Measurements from ENCODE around the gene BOD1L1. TPM values are rescaled to one million over a fixed set of nuclear protein-coding genes. Genes with fewer than 3 reads are reported as not detected.

BOD1L1 gene
- total RNA-seq, 6 donors from 2014 or later: 33.1 to 88.0 (median 37.9) TPM

DNA sequence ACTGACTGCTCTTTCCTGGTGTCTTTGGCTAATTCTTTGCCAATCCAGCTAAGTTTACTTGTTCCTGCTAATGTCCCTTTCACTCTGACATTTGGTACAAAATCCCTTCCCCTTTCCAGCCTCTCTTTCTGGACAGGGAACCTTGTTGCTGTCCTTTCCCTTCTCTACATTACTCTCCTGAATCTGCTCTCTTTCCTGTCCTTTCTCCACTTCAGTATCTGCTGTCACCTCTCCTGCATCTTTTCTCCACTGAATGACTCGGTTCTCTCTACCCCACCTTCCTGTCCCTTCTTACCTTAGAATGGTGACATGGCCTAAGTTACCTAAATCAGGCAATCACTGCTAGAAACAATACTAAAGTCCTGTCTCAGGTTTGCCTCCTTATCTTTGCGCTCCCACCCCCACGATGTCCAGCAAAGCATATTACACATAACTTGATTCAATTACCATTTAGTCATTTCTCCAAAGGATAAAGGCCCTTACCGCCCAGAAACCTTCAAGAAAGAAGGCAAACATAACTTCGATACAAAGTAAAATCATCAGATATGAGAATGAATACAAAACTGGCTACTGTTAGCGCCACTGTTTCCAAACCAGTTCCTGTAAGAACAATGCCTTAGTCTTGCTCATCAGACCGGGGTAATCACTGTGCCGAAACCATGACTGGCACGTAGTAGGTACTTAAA is 890 bp downstream of the BOD1L1 start:
- H3K27me3 ChIP-seq: no peaks in the 10 kb centered on the region
- ATAC-seq (ENCODE audit: low FRiP score in 2 of 2): no peak
- H3K4me3 ChIP-seq: peak overlapping the region; percentile 82 to 97 (median 91)
- H3K36me3 ChIP-seq: no peaks in the 10 kb centered on the region
- 1 to 3% methylated on average over 8 to 9 of the region's 9 CpGs for WGBS, 2 donors
- peak overlapping the region; percentile 38 to 98 (median 96) for H3K27ac ChIP-seq
- DNase-seq: no peak
- TF ChIP-seq EP300 (IDR thresholded peaks at IDR 0.05) (no peak), POLR2AphosphoS5 (IDR thresholded peaks at IDR 0.05) (no peak), POLR2A (IDR thresholded peaks at IDR 0.05) (no peak)
- TF ChIP-seq, protein P1, sequence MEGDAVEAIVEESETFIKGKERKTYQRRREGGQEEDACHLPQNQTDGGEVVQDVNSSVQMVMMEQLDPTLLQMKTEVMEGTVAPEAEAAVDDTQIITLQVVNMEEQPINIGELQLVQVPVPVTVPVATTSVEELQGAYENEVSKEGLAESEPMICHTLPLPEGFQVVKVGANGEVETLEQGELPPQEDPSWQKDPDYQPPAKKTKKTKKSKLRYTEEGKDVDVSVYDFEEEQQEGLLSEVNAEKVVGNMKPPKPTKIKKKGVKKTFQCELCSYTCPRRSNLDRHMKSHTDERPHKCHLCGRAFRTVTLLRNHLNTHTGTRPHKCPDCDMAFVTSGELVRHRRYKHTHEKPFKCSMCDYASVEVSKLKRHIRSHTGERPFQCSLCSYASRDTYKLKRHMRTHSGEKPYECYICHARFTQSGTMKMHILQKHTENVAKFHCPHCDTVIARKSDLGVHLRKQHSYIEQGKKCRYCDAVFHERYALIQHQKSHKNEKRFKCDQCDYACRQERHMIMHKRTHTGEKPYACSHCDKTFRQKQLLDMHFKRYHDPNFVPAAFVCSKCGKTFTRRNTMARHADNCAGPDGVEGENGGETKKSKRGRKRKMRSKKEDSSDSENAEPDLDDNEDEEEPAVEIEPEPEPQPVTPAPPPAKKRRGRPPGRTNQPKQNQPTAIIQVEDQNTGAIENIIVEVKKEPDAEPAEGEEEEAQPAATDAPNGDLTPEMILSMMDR (IDR thresholded peaks at IDR 0.05): no peak
- H3K4me1 ChIP-seq: peaks cover 20 to 38% (median 23%) of the 10 kb centered on the region in 4 donors
- no peaks in the 10 kb centered on the region for H3K9me3 ChIP-seq

DNA sequence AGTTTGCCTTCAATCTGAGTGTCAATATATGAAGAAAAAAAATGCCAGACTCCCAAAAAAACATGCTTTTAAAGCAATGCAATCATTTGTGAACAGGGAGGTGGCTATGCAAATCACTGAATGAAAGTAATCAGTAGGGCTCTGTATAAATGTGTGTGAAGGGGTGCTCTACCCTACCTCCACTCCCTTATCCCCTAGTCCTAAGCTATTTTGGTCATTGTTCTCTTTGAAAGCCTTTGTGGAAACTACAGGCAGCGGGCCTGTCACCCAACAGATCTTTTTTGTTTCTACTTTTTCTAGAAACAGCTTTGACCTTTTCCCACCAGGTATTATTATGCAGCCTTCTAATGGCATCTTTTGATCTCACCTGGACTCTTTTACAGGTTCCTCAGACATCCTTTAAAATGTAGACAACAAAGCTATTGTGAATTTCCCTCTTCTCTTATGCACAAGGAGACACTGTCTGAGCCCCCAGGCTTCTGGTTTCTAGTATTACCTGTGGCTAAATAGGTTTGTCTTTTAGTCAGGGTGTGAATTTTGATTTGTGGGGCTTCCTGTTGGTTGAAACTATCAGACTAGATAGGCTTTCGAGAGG is 9.2 kb downstream of the BOD1L1 start:
- 95 to 98% methylated on average over 2 of the region's 2 CpGs for WGBS, 2 donors

DNA sequence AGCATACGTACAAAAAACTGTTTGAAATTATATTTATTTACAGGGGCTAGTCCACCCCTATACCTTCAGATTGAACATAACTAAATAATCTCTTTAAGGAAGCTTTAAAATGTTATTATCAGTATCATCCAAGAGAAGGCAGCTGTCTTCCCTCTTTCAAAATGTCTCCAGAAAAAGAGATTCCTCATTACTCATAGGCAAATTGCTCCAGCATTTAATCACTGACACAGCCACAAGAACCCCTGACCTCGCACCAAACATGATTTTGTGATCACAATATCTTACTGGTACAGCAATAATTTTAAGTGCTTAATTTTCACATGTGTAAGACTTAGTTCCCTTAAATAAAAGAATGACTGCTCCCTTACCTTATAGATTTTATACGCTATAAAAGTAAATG is 9.7 kb downstream of the BOD1L1 start:
- ATAC-seq (ENCODE audit: low FRiP score in 2 of 2) (no peak), DNase-seq (no peak)
- peaks cover 11 to 61% (median 36%) of the 10 kb centered on the region in 4 donors for H3K36me3 ChIP-seq
- H3K27ac ChIP-seq: no peak overlapping the region
- TF ChIP-seq EP300 (IDR thresholded peaks at IDR 0.05) (no peak), POLR2A (IDR thresholded peaks at IDR 0.05) (no peak), POLR2AphosphoS5 (IDR thresholded peaks at IDR 0.05) (no peak)
- TF ChIP-seq, protein P1 (IDR thresholded peaks at IDR 0.05): no peak
- H3K4me1 ChIP-seq: peaks cover 0 to 4% (median 0%) of the 10 kb centered on the region in 4 donors
- H3K4me3 ChIP-seq: no peak overlapping the region
- 63 to 87% methylated on average over 3 of the region's 3 CpGs for WGBS, 2 donors
- H3K27me3 ChIP-seq: no peaks in the 10 kb centered on the region
- no peaks in the 10 kb centered on the region for H3K9me3 ChIP-seq

More for the DNA sequence above, 9.2 kb downstream of the BOD1L1 start:
- Histone ChIP-seq H3K4me1 (peaks cover 0 to 4% (median 0%) of the 10 kb centered on the region in 4 donors), H3K4me3 (no peak overlapping the region), H3K27me3 (no peaks in the 10 kb centered on the region), H3K36me3 (peaks cover 6 to 56% (median 32%) of the 10 kb centered on the region in 4 donors), H3K27ac (no peak overlapping the region), H3K9me3 (no peaks in the 10 kb centered on the region)
- no peak for TF ChIP-seq POLR2A (IDR thresholded peaks at IDR 0.05)
- DNase-seq (no peak), ATAC-seq (ENCODE audit: low FRiP score in 2 of 2) (no peak)

DNA sequence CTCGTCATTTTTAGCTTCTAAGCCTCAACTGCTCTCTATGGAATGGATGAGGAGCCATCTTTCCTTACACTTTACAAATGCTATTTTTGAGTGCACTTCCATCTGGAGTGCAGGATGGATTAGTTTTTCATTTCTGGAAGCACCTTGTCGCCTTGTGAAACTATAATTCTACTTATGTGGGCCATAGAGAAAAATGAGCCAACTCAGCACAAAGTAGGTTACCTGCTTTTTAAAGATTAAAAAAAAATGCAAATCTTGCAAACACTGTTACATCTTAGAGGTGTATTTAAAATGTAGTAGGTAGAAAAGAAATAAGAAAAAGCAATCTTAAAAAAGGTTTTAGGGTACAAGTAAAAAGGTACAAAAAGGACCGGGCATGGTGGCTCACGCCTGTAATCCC is 10.9 kb downstream of the BOD1L1 start:
- no peak for TF ChIP-seq EP300 (IDR thresholded peaks at IDR 0.05)
- TF ChIP-seq, protein P1 (IDR thresholded peaks at IDR 0.05): no peak
- TF ChIP-seq POLR2AphosphoS5 (IDR thresholded peaks at IDR 0.05): no peak
- TF ChIP-seq POLR2A (IDR thresholded peaks at IDR 0.05): no peak
- H3K9me3 ChIP-seq: no peaks in the 10 kb centered on the region
- H3K27ac ChIP-seq: no peak overlapping the region
- WGBS, 2 donors: 92 to 94% methylated on average over 4 of the region's 4 CpGs
- ATAC-seq (ENCODE audit: low FRiP score in 2 of 2) (no peak), DNase-seq (no peak)
- H3K27me3 ChIP-seq: no peaks in the 10 kb centered on the region
- peaks cover 21 to 73% (median 45%) of the 10 kb centered on the region in 4 donors for H3K36me3 ChIP-seq
- no peak overlapping the region for H3K4me3 ChIP-seq
- peaks cover 0 to 4% (median 0%) of the 10 kb centered on the region in 4 donors for H3K4me1 ChIP-seq

DNA sequence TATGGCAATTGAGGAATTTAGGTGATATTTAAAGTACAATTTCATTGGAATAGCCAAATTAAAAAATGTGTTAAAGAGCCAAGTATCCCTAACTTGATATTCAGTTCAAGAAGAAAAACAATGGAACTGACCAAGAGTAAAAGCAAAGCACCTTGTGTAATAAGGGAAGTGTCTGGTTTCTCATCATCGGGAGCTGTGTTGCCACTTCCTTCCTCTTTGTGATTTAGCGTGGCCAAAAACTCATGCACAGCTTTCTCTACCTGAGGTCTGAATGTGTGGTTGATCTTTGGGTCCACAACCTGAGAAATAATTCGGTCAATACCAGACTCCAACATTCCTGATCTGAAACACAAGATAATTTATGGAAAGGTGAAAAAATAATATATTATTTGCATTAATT is 12.4 kb downstream of the BOD1L1 start:
- ATAC-seq (ENCODE audit: low FRiP score in 2 of 2): no peak

More for the DNA sequence above, 12.4 kb downstream of the BOD1L1 start:
- H3K9me3 ChIP-seq: no peaks in the 10 kb centered on the region
- no peak overlapping the region for H3K4me3 ChIP-seq
- no peak for TF ChIP-seq POLR2AphosphoS5 (IDR thresholded peaks at IDR 0.05)
- no peak for TF ChIP-seq EP300 (IDR thresholded peaks at IDR 0.05)
- no peak for TF ChIP-seq POLR2A (IDR thresholded peaks at IDR 0.05)
- TF ChIP-seq, protein P1 (IDR thresholded peaks at IDR 0.05): no peak
- peak in 1 of 2 donors; percentile 24 for DNase-seq
- H3K4me1 ChIP-seq: peaks cover 0 to 4% (median 0%) of the 10 kb centered on the region in 4 donors
- H3K27me3 ChIP-seq: no peaks in the 10 kb centered on the region
- H3K36me3 ChIP-seq: peaks cover 24 to 88% (median 57%) of the 10 kb centered on the region in 4 donors
- peak overlapping the region in 1 of 4 donors; percentile 16 for H3K27ac ChIP-seq
- WGBS, 2 donors: 40 to 57% methylated on average over 3 of the region's 3 CpGs

Data from upper lobe of left lung (tissue), 6 donors.